PC-9 (cell line): Measurements from ENCODE around the gene HOXC9.

Experiments
- CTCF ChIP-seq: fragments of 200-600 bp; sonication (generic); conservative IDR thresholded peaks from 2 replicates; pipeline ENCODE4 v1.6.1; 2017; ENCODE audit warnings: mixed run types, antibody characterized with exemption, mild to moderate bottlenecking, moderate library complexity
- EZH2 ChIP-seq: fragments of 200-600 bp; sonication (generic); IDR thresholded peaks from 2 replicates; pipeline ENCODE4 v1.8.0; 2017; ENCODE audit warnings: antibody characterized with exemption, low read depth

- TF ChIP-seq CTCF (no peak), EZH2 (no peak)
Measured at GRCh38 chr12:53953831-53954693, 45.9 kb upstream of the HOXC9 start.
